ENCODE results near the gene AIFM1. TPM values are rescaled to one million over a fixed set of nuclear protein-coding genes. Genes with fewer than 3 reads are reported as not detected.

Gene AIFM1
- total RNA-seq, 1 donor: 15.2 TPM

DNA sequence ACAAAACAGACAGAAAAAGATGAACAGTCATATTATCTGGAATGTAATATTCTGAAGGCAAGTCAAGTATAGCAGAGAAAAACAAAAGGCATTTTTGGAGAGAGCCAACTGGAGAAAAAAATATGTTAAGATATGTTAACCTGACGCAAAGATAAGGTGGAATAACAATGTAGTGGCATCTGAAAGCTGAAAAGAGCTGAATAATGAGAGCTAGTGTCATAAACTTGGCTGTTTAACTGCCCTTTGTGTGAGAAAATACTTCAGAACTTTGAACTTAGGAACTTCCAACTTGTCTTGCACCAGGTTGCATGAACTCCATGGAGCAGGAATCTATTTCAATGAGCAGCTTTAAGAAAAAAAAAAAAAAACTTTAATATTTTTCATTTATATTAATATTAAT is 39.0 kb upstream of the AIFM1 start:
- Histone ChIP-seq H3K4me1 (ENCODE audit: insufficient read depth, low read length) (no peaks in the 10 kb centered on the region), H3K9me3 (ENCODE audit: low read depth, low read length) (no peaks in the 10 kb centered on the region), H2AFZ (ENCODE audit: low read length) (no peak overlapping the region), H3K27ac (ENCODE audit: low read depth, low read length) (no peak overlapping the region), H3K79me2 (ENCODE audit: insufficient read depth, low read length) (no peaks in the 10 kb centered on the region), H3K4me2 (ENCODE audit: insufficient read depth, low read length) (no peak overlapping the region), H3K36me3 (ENCODE audit: insufficient read depth, low read length) (no peaks in the 10 kb centered on the region), H4K20me1 (ENCODE audit: insufficient read depth, low read length) (no peaks in the 10 kb centered on the region), H3K27me3 (ENCODE audit: insufficient read depth, low read length) (peaks cover 2% of the 10 kb centered on the region), H3K4me3 (ENCODE audit: insufficient read depth, low read length) (no peak overlapping the region)
- DNase-seq (ENCODE audit: insufficient read length, low spot score, missing footprints): no peak
- TF ChIP-seq, protein P1, sequence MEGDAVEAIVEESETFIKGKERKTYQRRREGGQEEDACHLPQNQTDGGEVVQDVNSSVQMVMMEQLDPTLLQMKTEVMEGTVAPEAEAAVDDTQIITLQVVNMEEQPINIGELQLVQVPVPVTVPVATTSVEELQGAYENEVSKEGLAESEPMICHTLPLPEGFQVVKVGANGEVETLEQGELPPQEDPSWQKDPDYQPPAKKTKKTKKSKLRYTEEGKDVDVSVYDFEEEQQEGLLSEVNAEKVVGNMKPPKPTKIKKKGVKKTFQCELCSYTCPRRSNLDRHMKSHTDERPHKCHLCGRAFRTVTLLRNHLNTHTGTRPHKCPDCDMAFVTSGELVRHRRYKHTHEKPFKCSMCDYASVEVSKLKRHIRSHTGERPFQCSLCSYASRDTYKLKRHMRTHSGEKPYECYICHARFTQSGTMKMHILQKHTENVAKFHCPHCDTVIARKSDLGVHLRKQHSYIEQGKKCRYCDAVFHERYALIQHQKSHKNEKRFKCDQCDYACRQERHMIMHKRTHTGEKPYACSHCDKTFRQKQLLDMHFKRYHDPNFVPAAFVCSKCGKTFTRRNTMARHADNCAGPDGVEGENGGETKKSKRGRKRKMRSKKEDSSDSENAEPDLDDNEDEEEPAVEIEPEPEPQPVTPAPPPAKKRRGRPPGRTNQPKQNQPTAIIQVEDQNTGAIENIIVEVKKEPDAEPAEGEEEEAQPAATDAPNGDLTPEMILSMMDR (IDR thresholded peaks at IDR 0.05; ENCODE audit: extremely low read depth, low read depth, low read length): no peak

DNA sequence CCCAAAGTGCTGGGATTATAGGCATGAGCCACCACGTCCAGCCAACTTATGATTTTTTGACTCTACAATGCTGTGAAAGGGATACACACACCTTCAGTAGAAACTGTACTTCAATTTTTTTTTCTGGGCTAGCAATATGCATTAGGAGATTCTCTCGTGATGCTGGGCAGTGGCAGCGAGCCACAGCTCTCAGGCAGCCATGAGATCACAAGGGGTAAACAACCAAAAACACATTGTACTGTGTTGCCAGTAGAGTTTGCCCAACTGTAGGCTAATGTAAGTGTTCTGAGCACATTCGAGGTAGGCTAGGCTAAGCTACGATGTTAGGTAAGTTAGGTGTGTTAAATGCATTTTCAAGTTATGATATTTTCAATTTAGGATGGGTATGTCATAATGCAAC is 31.8 kb upstream of the AIFM1 start:
- Histone ChIP-seq H3K4me2 (ENCODE audit: insufficient read depth, low read length) (no peak overlapping the region), H3K9me3 (ENCODE audit: low read depth, low read length) (no peaks in the 10 kb centered on the region), H3K79me2 (ENCODE audit: insufficient read depth, low read length) (no peaks in the 10 kb centered on the region), H4K20me1 (ENCODE audit: insufficient read depth, low read length) (no peaks in the 10 kb centered on the region), H3K4me1 (ENCODE audit: insufficient read depth, low read length) (no peaks in the 10 kb centered on the region), H3K27ac (ENCODE audit: low read depth, low read length) (no peak overlapping the region), H3K27me3 (ENCODE audit: insufficient read depth, low read length) (no peaks in the 10 kb centered on the region), H3K4me3 (ENCODE audit: insufficient read depth, low read length) (no peak overlapping the region), H3K36me3 (ENCODE audit: insufficient read depth, low read length) (no peaks in the 10 kb centered on the region), H2AFZ (ENCODE audit: low read length) (no peak overlapping the region)
- TF ChIP-seq, protein P1 (IDR thresholded peaks at IDR 0.05; ENCODE audit: extremely low read depth, low read depth, low read length): no peak
- DNase-seq (ENCODE audit: insufficient read length, low spot score, missing footprints): no peak

DNA sequence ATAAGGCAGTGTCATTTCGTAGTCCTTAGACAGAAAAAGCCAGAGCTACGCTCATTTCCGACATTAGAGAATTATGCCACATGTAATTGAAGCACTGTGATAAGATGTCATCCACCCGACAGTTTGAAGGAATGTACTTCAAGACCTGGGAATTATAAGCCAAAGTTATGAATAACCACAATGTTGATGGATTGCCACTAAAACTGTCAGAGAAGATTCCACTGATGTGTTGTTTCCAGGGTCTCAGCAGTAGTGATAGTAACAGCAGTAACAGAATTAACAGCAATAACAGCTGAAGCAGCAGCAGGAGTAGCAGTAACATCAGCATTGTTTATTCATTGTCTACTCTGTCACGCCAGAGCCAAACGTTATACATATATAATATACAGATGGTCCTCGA is 30.8 kb upstream of the AIFM1 start:
- Histone ChIP-seq H3K79me2 (ENCODE audit: insufficient read depth, low read length) (no peaks in the 10 kb centered on the region), H4K20me1 (ENCODE audit: insufficient read depth, low read length) (no peaks in the 10 kb centered on the region), H3K27me3 (ENCODE audit: insufficient read depth, low read length) (no peaks in the 10 kb centered on the region), H3K9me3 (ENCODE audit: low read depth, low read length) (no peaks in the 10 kb centered on the region), H2AFZ (ENCODE audit: low read length) (no peak overlapping the region), H3K4me1 (ENCODE audit: insufficient read depth, low read length) (no peaks in the 10 kb centered on the region), H3K27ac (ENCODE audit: low read depth, low read length) (no peak overlapping the region), H3K4me3 (ENCODE audit: insufficient read depth, low read length) (no peak overlapping the region), H3K36me3 (ENCODE audit: insufficient read depth, low read length) (no peaks in the 10 kb centered on the region), H3K4me2 (ENCODE audit: insufficient read depth, low read length) (no peak overlapping the region)
- TF ChIP-seq, protein P1 (IDR thresholded peaks at IDR 0.05; ENCODE audit: extremely low read depth, low read depth, low read length): no peak
- DNase-seq (ENCODE audit: insufficient read length, low spot score, missing footprints): no peak

DNA sequence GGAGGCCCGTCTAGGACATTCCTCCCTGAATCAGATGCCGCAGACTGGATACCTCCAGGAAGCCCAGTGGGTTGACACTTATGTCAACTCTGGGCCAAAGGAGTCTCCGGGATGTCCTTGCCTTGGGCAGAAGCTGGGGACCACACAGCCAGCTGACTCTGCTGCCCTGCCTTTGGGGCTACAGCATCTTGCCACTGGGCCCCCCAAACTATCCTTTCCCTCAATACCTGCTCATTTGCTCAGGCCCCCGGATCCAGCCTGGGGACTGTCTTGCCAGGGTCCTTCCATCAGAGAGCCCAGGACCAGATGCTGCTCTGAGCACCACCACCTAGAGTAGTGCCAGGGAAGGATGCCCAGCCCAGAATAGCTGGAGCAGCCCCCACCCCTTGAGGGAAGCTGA is 25.2 kb upstream of the AIFM1 start:
- Histone ChIP-seq H3K27ac (ENCODE audit: low read depth, low read length) (no peak overlapping the region), H4K20me1 (ENCODE audit: insufficient read depth, low read length) (no peaks in the 10 kb centered on the region), H2AFZ (ENCODE audit: low read length) (no peak overlapping the region), H3K4me3 (ENCODE audit: insufficient read depth, low read length) (no peak overlapping the region), H3K9me3 (ENCODE audit: low read depth, low read length) (no peaks in the 10 kb centered on the region), H3K4me2 (ENCODE audit: insufficient read depth, low read length) (no peak overlapping the region), H3K79me2 (ENCODE audit: insufficient read depth, low read length) (no peaks in the 10 kb centered on the region), H3K27me3 (ENCODE audit: insufficient read depth, low read length) (no peaks in the 10 kb centered on the region), H3K36me3 (ENCODE audit: insufficient read depth, low read length) (no peaks in the 10 kb centered on the region), H3K4me1 (ENCODE audit: insufficient read depth, low read length) (no peaks in the 10 kb centered on the region)
- TF ChIP-seq, protein P1 (IDR thresholded peaks at IDR 0.05; ENCODE audit: extremely low read depth, low read depth, low read length): no peak
- no peak for DNase-seq (ENCODE audit: insufficient read length, low spot score, missing footprints)
